GM19397 (cell line): ENCODE results near the gene CPVL.

Experiments
- ATAC-seq: cut with Tn5 transposase; IDR thresholded peaks from one replicate; pipeline ENCODE4 v1.9.1; 2021; ENCODE audit warnings: mild to moderate bottlenecking, moderate library complexity; ENCODE audit not compliant: unreplicated experiment

The CPVL gene

DNA sequence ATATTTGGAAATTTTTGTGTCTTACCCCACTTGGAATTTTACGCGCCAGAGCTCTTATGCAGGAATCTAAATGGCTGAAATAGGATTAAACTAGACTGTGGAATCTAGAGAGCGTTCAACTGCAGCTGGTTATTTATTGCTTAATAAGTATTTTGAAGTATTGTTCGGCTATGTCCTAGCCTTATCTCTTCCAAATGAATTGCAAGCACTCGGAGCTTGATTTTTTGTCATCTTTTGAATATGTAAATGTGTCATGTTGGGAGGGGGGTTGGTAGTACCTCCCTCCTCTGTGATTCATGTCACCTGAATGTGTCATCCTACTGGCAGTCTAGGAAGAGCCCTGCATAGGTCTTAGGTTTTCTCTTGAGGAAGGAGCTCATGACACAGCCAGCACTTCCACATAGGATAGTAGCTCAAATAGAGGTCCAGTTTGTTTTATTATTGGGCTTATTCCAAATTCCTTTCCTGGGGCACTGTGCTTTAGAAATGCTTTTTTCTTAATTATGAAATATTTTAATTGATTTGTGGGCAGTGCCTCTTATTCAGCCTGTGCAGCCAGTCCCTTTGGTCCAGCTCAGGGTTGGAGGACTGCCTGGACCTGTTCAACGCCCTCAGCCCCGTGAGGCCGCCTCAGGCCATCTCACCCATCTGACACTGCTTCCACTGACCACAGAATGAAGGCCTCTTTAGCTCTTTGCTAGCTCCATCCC is 165.7 kb downstream of the CPVL start:
- ATAC-seq = no peak

DNA sequence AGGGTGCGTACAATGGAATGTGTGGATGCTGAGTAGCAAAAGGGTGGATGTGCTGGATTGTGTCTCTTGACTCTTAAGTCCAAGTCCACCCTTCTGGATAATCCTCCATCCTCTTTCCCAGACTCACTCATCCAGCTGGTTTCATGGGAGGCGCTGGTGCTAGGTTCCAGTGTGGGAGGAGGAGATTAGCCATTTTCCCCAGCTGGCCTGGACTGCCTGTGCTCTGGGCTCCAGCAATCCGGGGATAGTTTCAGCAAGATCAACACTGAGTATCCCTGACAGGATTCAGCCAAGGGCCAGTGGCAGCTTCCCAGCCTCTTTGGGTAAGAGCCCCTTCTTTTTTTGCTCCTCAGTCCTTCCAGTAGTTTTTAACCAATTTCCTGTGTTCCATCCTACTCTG is 166.6 kb downstream of the CPVL start:
- no peak for ATAC-seq

DNA sequence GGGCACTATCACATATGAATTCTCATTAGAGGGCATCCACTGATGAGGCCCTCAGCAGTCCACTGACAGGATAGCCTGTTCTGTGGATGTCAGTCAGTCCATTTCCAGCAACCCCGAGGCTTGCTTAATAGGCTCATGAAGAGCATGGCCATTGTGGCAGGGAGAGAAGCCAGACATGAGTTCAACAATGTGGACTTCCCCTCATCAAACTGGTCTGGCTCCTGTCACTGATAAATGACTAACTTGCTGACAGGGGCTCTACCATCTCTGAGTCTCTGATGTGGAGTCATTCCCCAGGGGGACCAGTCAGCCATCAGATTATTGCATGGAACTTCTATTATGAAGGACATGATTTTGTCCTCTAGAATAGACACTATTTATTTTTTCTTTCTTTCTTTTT is 168.5 kb downstream of the CPVL start:
- ATAC-seq = no peak

DNA sequence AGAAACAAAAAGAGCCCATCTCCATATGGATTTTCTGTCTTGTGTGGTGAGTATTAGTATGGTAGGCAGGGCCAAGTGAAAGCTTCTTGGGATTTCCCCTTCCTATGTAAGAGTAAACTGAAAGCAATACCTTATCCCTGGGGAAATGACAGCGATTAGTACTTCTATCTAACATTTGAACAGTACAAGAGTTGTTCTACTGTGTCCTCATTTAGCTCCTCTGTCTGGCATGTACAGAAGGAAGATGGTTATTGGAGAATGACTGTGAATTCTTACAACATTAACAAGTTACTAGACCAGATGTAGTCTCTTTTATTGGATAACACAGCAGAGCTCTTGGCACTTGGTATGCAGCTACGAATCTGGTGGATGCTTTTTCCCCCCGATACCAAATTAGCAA is 170.3 kb downstream of the CPVL start:
- ATAC-seq = no peak

DNA sequence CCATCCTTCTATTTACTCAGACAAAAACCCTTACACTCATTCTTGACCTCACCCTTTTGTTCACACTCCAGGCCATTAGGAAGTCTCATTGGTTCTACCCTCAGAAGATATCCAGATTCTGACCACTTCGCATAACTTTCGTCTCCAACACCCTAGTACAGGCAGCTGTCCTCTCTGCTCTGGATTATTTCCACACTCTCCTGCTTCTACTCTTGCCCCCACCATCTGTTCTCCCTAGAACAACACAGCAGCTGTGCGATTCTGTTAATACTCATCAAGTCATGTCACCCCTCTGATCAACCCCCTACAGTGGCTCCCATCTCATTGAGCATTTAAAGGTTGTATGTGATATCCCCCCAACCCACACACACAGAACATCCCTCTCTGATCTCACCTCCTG is 172.7 kb downstream of the CPVL start:
- no peak for ATAC-seq

DNA sequence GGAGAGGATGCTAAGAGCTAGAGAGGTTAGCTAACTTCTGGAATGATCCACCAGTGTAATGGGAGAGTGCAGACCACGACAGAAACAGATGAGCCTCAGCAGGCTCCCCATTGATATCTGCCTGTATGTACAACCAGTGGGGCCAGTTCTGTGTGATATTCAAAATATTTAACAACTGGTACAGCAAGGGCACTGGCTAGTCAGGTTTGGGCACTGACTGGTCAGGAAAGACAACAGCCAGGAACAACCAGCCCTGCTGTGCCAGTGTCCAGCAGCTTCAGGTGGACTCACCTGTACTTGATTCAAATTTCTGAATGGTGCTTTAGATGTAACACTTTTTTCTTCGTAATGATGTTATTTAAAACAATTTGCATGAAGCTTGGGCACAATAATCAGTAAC is 182.3 kb downstream of the CPVL start:
- no peak for ATAC-seq

DNA sequence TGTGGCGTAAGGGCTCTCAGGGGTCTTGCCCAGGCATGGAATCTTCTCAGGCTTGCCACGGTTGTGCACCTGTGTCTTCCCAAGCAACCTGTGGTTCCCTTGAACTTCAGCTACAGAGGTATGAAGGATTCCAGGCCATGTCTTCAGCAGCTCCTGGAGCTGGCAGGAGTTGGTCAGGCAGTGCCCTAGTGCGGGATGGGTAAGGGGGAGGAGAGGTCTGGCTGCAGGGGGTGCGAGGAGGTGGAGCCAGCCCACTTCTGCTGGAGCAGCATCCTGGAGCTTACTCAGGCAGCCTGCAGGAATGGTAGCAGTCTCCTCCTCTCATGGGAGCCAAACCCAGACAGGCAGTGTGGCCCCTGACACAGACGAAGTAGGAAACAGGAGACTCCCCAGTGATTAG is 184.4 kb downstream of the CPVL start:
- no peak for ATAC-seq

DNA sequence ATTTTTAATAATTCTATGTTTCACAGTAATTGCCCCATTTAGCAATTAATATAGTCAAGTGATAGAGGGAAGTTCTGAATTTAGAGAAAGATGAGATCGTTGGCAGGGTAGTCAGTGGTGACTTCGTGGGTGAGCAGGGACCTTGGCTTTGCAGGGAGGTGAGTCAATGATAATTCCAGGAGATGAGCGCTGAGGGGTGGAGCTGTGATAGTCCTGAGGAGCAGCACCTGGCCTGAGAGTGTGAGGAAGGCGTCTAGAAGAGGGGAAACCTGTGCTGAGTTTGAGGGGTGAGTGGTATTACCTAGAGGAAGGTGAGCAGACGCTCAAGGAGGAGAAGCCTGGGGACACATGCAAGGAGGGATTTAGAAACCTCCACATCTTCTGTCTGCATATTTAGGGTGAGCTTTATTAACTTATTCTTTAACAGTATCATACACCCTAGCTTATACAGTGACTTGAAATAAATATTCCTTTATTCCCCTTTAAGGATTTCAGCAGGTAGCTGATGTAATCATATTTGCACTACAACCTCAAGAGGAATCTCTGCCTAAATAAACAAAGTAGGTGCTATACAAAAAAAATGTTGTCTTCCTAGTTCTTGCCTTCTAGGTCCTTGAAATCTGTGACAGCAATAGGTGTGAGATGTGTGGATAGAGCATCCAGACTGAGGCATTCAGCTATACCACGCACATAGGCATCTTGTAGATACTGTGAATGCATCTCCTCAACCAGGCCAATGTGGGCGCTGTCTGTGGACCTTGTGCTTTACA is 186.1 kb downstream of the CPVL start:
- ATAC-seq = no peak

DNA sequence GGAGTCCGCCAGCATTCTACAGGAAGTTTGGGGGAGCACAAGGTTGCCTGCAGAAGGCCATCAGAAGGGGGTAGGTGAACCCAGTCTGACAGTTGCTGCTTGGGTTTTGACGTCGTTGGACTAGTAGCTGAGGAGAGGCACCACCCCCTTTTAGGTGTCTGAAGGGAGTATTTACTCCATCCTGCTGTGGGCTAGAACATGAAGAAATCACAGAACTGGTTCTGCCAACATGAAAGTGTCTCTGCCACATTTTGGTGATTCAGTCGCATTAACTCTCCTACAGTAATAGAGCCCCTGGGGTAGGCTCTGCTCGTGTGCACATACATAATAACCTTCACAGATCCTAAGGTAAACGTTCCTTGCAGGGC is 187.4 kb downstream of the CPVL start:
- ATAC-seq = no peak

DNA sequence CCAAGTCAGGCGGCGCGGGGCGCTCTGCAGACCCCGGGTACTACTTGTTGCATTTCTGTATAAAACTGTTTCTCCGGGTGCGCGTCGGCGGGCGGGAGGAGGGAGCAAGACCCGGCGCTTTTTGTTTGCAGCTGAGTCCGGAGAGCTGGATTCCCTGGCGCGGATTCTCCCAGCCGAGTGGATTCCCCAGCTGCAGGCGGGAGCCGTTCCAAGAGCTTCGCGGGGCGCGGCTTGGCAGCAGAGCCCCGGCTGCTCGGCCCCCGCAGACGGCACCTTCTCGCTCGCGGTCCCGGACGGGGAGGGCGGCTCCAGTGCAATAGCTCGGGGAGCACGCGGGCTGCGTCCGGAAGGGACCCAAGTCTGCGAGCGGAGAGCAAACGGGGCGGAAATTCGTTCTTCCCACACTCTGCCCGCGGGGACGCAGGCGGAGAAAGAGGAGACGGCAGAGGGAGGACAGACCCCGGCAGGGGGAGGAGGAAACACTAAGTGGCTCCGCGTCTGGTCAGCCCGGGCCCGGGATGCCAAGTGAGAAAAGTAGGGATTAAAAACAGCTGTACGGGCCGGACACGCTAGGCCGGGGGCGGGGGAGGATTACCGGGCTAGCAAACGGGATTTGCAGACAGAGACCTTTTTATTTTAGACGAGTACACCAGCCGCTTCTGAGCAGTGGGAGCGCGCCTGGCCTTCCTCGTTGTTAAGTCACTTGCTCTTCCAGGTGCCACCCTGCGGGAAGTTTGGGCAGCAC is 187.9 kb downstream of the CPVL start, which contains the start of gene TRIL:
Gene TRIL, minus strand, starts transcription at position 96 of the 745 bp plus-strand sequence. CDS start 284 bp downstream, outside the sequence.
- ATAC-seq = no peak

DNA sequence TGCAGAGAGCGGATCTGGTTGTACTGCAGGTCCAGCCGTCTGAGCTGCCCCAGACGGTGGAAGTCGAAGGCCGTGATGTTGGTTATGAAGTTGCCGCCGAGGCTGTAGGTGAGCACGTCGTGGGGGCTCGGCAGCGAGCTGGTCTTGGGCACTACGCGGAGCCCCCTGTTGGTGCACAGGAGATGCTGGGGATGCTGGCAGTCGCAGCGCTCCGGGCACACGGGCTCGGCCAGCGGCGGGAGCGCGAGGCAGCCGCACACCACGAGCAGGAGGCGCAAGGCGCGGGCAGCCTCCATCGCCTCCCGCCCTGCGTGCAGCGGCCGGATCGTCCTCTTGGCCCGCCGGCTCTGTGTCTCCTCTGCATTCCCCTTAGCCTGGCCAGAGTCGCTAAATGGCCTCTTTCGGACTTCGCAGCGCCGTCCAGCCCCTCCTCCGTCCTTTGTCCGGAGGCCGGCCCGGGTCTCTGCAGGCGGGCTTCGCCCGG is 188.5 kb downstream of the CPVL start:
- ATAC-seq = no peak

DNA sequence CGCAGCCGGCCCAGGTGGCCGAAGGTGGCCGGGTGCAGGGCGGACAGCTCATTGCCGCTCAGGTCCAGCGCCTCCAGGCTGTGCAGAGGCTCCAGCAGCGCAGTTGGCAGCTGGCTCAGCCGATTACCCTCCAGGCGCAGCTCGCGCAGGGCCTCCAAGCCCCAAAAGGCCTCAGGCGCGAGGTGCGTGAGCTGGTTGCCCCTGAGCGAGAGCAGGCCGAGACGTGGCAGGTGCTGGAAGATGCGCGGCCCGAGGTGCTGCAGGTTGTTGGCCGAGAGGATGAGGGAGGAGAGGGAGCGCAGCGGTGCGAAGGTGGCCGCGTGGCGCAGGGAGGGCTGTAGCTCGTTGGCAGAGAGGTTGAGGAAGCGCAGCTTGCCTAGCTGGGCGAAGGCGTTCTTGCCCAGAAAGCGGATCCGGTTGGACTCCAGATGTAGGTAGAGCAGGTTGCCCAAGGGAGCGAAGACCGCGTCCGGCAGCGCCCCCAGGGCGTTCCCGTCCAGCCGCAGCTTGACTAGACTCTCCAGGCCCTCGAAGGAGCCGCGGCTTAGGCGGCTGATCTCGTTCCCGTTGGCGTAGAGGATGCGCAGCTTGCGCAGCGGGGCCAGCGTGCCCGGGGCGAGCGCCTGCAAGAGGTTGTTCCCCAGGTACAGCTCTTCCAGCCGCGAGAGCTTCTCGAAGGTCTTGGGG is 189.1 kb downstream of the CPVL start:
- ATAC-seq = no peak

DNA sequence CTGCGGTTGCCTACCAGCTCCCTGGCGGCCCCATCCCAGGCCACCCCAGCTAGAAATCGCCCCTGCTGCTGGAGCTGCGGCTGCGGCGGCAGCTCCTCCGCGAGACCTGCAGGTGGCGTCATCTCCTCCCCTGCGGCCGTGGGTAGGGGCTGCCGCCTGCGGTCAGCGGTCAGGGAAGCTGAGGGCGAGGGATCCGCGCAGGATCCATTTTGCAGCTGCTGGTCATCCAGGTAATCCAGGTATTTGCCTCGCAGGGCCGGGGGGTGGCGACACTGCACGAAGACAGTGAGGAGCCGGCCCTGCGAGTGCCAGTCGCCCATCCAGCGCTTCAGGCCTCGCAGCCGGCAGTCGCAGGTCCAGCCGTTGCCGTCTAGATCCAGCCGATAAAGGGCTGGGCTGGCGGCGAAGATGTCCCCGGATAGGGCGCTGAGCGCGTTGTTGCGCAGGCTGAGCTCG is 189.7 kb downstream of the CPVL start:
- ATAC-seq = no peak

DNA sequence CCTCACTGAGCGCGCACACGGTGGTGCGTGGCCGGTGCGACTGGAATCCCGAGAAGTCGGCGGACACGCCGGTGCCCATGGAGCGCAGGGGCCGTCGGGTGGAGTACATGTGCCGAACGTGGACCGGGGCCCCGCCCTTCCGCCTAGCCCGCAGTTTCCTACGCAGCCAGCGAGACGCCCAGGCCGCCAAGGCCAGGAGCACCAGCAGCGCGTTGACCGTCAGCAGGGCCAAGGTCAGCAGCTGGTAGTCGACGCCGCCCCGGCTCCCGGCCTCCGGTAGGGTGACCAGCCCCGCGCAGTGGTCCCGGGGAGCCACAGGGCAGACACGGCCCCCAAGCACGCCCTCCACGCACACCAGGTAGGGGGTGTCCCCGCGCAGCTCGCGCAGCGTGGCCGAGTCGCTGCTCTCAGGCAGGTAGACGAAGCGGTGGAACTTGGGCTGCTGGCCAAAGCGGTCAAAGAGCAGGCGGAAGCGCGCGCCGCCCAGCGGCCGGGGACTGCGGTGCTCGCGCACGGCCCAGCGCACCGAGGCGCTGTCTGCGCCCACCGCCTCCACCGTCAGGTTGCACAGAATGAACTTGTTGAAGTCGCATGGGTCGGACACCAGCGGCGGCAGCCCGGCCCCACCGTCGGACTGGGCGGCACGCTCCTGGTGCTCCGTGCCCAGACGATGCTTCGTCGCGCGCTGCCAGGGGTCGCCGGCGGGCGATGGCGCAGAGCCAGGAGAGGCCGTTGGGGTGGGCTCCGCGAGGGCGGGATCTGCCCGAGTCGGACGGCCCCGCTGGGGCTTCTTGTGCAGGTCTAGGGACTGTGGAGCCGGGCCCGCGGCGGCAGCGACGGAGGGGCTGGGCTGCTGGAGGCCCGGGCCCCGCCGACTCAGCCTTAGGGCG is 190.4 kb downstream of the CPVL start:
- no peak for ATAC-seq

DNA sequence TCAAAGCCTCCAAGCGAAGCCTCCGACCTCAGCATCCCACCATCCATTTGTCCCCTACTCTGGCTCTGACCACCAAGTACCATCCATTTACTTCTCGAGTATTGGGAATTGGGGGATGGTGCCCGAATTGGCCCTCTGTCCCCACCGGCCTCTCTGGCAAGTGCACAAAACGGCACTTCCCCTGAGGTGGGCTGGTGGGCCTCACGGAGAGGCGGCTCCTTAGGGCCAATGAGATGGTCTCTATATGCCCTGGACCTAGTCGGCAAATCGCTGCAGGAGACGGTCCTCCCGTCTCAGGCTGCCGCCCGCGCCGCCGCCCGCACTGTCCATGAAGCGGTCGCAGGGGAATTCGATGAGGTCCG is 191.0 kb downstream of the CPVL start:
- no peak for ATAC-seq

DNA sequence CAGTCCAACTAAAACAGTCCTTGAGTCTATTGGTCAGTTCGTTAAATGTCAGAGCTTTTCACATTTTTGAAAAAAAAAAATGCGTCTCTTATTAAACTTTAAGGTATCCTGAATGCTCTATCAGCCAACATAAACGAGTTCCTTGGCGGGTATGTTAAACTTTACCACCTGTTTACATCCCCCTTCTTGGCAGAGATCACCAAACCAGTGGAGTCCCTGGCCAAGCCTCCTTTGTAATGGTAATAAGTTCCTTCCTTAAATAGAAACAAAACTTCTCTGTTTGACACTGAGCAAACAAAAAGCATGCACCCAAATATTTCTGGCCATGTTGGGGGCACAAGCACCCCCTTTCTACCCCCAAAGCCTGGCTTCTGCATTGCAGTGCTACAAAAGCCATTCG is 191.4 kb downstream of the CPVL start:
- ATAC-seq = no peak

DNA sequence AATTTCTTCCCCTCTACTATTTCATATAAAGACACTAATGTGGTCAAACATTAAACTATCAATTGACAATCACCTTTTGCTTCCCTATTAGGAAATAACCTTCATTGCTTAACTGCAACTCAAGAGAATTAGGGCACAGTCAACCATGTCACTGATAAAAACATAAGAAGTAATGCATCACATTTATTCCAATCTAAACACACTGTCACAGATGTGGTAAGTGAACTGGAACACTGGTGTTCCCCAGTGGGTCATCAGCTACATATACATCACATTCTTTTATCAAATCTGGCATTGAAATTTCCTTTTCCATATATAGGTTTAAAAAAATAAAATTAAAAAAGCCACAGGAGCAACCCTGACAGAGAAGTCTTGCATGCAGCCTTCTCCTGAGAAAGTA is 191.9 kb downstream of the CPVL start:
- no peak for ATAC-seq

DNA sequence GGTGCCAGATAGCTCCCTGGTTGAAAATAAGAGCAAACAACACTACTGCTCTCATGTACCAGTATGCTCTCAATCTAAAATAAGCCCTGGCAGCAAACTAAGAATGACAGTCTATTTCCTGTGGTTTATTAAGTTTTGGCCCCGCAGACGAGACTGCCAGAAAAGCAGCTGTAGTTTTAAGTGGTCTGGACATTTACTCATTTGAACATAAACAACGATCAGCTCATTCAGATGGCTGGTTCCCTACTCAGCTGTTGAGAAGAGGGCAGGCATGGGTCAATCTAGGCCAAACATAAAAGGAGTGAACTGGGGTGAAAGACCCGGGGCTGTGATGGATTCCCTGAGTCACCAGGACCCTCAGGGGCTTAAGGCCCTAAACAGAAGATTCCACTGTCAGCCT is 192.7 kb downstream of the CPVL start:
- ATAC-seq = no peak
